Erythroblast (primary cell): Measurements from ENCODE around the gene SGK1.
"Not testable (repeated sequence)": the region's sequence is repeated elsewhere in the genome, so short reads cannot be mapped to it uniquely, and the experiment has no call there.

Source experiments
- DNase-seq, 2 experiments: peaks; one replicate each; lab custom pipeline; 2025; lab: John Stamatoyannopoulos, UW
- GATA1 ChIP-seq: IDR thresholded peaks from 2 replicates; pipeline ENCODE4 v1.6.1; 2011; ENCODE audit warnings: low read depth, mild to moderate bottlenecking, control low read depth, low read length, moderate library complexity
- POLR2A ChIP-seq: IDR thresholded peaks from 2 replicates; pipeline ENCODE4 v1.6.1; 2011; ENCODE audit warnings: mild to moderate bottlenecking, low read length

The SGK1 gene

DNA sequence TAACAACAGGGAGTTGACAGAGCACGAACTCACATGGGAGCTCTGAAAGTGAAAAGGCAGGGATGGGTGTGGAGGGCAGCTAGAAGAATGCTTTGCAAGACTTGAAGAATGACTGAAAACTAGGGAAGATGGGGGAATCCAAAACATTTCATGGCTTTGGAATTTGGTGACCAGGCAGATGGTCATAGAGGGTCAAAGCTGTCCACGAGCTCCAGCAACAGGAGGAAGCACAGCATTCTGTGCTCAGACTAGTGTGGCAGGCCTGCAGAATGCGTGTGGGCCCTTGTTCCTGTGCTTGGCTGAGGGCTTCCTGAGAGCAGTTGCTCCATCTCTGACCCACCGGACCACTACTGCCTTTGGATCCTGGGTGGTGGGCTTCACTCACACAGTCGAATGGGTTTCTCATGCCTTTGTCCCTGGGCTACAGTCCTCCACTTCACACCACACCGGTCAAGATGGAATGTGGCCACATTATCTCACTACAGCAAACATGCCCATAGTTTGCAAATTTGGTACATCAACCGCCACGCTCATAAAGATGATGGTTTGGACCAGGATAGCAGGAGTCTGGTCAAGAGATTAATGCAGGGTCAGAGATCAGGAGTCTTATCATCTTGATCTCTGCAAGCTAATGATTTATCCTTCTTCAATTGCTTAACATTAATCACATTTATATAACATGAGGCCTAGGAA, 100.7 kb downstream of the SGK1 start:
- TF ChIP-seq POLR2A (no peak), GATA1 (no peak)
- no peak for DNase-seq

DNA sequence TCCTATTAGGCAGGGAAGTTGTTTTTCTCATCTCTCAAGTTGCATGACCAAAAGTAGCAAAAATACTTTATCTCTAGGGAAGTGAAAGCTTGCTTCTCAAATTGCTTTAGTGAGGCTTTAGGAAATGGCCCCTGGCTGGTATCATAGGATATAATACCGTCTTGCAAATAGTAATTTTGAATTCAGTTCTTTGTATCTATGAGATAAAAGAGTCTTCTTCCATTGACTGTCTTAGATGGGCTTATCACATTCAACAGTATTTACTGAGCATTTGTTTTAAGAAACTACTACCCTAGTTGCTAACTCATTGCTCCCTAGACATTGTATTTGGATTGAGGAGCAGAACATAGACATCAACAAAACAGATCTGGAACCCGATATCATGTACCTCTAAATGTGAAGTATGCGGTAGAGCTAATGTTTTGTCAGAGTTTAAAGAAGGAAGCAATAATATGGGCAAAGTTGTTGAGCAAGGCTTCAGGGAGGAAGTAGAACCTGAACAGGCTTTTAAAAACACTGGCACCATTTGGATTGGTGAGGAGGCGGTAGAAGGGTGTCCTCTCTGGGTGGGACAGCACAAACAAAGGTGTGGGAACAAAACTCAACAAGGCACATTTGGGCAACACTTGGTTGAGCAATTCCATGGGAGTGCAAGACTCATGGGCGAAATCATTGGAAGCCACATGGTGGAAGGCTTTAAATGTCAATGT, 101.5 kb downstream of the SGK1 start:
- peak; percentile 31 to 70 for DNase-seq
- no peak for TF ChIP-seq GATA1
- TF ChIP-seq POLR2A: no peak

DNA sequence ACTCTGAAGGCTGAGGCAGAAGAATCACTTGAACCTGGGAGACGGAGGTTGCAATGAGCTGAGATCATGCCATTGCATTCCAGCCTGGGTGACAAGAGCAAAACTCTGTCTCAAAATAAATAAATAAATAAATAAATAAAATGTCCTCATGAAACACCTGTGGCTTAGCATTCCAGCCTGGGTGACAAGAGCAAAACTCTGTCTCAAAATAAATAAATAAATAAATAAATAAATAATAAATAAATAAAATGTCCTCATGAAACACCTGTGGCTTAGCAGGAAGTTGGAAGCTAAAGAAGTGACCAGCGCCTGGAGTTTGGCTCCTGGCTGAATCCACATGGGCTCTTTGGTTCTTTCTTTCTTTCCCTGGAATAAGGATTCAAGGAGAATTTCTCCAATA, 104.5 kb downstream of the SGK1 start:
- not testable (repeated sequence) for DNase-seq

DNA sequence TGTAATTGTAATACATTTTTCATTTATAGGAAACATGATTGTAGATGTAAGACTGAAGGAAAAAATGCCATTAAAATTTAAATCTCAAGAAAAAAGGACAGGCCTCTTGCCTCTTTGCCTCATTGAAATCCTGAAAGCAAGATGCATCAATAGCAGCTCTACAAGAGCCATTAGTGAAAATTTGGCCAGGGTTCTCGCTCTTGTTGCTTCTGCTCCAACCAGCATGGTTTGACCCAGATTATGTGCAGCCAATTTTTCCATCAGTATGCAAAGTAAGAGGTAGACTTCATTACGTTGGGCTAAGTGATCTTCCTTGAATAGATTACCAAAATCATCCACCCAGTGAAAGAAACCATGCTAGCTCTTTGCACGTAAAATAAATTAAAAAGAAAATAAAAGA, 106.6 kb downstream of the SGK1 start:
- no peak for DNase-seq

DNA sequence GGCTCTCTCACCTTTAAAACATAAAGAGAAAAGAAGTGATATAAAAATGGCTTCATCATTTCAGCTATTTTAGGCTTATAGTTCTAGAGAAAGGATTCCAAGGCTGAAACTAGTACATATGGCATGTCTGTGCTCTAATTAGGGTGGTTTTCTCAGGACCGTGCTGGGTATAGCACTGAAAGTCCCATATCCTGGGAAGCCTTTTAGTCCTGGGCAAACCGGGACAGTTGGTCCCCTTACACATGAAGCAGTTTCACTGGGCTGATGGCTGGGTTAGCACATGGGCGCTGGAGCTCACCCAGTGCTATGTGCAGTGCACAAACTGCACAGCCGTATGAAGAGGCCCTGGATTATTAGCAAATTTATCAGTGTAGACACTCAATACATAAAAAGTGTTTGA, 110.5 kb downstream of the SGK1 start:
- no peak for TF ChIP-seq POLR2A
- DNase-seq: no peak

More for the DNA sequence above, 106.6 kb downstream of the SGK1 start:
- TF ChIP-seq GATA1 (no peak), POLR2A (no peak)

DNA sequence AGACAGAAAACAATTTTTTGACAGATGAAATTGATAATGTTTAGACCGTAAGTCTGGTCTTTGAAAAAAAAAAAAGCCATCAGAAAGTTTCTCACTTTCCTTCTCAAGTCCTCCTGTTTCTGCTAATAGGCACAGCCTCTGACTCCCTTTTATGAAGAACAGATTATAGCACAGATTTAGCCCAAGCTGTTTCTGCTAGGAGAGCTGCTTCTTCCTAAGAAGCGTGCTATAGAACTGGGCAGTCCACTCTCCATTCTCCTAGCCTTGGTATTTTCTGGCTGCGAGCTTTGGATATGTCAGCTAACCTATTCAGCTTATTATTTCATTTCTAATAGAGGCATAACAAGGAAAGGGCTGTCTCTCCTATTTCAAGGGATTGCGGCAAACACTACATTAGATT, 112.5 kb downstream of the SGK1 start:
- TF ChIP-seq POLR2A (no peak), GATA1 (no peak)
- DNase-seq: no peak

DNA sequence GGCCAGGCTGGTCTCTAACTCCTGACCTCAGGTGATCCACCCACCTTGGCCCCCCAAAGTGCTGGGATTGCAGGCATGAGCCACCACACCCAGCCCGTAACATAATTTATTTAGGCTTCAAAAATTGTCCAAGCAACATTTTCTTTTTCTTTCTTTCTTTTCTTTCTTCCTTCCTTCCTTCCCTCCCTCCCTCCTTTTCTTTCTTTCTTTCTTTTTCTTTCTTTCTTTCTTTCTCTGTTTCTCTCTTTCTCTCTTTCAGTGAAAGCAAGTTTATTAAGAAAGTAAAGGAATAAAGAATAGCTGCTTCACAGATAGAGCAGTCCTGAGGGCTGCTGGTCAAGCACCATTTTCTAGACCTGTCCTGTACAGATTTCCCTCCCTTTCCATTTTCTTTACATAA, 113.2 kb downstream of the SGK1 start:
- DNase-seq: not testable (repeated sequence)

DNA sequence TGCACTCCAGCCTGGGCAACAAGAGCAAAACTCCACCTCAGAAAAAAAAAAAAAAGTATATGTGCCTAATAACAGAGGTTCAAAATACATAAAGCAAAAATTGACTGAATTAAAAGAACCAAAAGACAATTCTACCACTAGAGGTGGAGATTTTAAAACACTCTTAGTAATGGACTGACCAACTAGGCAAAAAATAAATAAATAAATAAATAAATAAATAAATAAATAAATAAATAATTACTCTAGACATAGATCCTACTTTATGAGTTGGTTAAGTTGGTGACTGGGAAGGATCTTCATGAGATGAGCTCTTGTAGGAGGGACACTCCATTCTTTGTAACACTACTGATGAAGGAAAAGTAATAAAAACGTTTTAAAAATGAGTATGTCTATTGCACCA, 113.9 kb downstream of the SGK1 start:
- TF ChIP-seq POLR2A (no peak), GATA1 (no peak)
- DNase-seq: no peak

DNA sequence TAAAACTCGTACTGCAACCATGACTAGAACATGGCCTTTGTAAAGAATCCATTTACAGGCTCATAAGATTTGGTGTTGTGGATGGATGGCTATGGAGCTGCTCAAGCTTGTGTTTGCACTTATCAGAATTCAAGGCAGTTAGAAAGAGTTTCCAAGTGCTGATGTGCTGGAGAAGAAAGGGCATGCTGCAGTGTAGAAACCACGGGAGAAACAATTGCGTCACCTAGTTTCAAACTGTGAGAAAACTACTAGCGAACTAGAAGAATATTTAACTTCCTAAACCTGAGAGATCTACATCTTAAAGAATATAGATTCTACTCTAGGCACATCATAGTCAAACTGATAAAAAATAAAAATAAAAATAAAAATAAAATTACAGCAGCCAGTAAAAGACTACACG, 116.2 kb downstream of the SGK1 start:
- DNase-seq: no peak
- TF ChIP-seq POLR2A: no peak
- no peak for TF ChIP-seq GATA1

DNA sequence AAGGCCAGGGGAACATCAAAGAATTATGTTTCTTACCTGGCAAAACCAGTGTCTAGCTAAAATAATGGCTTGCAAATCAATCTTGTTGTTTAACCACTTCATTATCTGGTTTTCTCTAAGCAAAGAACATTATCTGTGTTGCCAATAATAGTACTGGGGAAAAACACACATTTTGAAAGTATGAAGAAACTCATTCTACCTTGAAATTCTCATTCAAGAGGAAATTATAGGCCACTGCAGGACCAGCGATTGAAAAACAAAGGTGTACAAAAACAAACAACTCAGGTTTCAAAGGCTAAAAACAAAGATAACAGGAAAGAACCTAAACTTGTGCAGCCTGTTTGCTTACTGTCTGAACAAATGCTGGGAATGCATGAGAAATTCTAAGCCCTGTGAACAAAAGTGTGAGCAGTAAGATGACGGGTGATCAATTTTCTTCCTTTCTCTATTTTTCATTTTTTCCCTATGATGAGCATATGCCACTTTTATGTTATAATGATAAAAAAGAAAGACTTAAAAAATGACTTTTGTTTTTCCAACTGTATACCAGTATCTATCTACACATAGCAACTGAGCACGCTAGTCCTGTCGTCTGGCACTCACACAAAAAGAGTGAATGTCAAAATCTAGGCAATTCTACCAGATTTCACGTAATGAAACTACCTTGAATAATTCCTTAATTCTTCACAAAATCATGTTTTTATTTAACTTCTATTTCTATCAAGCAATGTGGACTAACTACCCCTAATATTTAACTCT, 117.9 kb downstream of the SGK1 start:
- TF ChIP-seq GATA1: no peak
- no peak for TF ChIP-seq POLR2A
- DNase-seq: no peak

DNA sequence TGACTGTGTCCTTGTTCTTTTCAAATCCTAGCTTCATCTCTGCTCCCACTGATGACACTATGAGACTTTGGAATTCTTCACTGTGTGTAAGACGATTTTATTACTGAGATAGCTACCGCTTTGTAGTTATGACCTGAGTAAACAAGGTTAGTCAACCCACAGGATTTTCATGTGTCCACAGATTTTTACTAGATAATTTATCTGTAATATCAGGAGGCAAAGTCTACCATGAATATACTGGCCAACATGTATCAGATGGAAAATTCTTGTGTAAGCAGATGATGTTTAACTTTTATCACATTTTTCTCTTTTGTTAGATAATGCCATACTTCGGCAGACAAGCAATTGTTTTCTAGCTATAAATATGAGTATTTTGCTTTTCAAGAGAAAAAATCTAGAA, 119.8 kb downstream of the SGK1 start:
- no peak for TF ChIP-seq GATA1
- TF ChIP-seq POLR2A: no peak
- peak in 1 of 2 experiments; percentile 19 for DNase-seq

DNA sequence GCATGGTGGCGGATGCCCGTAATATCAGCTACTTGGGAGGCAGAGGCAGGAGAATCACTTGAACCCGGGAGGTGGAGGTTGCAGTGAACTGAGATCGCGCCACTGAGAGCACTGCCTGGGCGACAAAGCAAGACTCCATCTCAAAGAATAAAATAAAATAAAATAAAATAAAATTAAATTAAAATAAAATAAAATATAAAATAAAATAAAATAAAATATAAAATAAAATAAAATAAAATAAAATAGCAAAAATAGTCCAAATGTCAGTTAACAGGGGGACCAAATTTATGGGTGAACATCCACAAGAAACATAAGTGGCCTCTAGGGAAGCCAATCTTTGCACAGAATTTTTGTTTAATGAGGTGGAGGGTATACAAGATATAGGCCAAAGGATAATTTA, 120.2 kb downstream of the SGK1 start:
- DNase-seq: not testable (repeated sequence)

DNA sequence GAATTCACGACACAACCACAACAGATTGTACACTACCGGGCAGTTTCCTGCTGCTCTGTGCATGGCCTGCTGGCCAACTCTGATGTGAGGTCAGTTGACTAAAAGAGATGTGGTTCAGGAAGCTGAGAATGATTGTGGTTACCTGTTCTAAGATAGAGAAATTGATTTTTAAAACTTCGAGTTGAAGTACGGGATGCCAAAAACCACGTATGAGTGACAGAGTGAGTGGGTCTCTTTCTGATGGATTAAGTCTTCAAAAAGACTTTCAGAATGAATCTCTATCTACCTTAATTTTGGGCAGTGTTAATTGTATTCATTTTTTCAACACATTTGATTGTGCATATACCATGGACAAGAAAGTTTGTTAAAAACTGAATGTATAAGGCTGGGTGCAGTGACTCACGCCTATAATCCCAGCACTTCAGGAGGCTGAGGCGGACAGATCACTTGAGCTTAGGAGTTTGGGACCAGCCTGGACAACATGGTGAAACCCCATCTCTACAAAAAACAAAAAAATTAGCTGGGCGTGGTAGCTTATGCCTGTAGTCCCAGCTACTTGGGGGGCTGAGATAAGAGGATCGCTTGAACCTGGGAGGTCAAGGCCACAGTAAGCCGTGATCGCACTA, 121.2 kb downstream of the SGK1 start:
- peak; percentile 72 to 89 for DNase-seq
- no peak for TF ChIP-seq GATA1
- no peak for TF ChIP-seq POLR2A

DNA sequence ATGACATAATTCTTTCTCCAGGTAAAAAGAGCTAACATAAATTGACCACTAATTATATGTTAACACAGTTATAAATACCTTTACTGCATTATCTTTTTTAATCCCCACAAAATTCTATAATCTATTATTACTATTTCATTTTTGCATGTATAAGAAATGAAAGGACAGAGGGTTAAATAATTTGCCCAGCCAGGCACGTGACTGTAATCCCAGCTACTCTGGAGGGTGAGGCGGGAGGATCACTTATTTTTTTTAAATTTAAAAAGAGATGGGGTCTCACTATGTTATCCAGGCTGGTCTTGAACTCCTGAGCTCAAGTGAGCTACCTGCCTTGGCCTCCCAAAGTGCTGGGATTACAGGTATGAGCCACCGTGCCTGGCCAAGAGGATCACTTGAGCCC, 121.9 kb downstream of the SGK1 start:
- DNase-seq: peak in 1 of 2 experiments; percentile 46
- TF ChIP-seq GATA1 (no peak), POLR2A (no peak)
